ENCODE results near the gene PFN2. TPM values are rescaled to one million over a fixed set of nuclear protein-coding genes. Genes with fewer than 3 reads are reported as not detected.

PFN2 gene
- total and polyA plus RNA-seq, 2 experiments from 2014 or later = 174 to 246 TPM

DNA sequence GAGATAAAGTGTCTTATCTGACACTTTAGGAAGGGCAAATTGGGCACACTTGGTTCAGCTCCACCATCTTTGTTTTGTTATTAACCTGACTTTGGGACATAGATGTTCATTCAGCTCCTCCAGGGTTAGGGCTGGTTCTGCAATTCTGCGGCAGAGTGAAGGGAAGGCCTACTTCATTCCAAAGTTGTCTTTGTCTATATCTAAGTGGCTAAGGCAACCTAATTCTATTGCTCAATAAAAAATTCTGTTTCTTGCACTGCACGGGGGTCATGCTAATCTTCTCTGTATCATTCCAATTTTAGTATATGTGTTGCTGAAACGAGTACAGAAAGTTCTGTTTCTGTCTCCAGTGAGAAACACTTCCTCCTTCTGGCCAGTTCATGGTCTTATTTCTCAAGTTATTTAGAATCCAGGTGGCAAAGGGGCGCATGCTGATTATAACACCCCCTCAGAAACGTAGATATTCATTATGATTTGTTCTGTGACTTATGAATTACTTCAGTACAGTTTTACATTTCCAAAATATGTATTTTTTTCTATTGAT is 53.5 kb downstream of the PFN2 start:
- Histone ChIP-seq H2AFZ (no peak overlapping the region), H3K4me1 (ENCODE audit: insufficient read depth) (no peaks in the 10 kb centered on the region), H3K27ac (no peak overlapping the region), H3K36me3 (ENCODE audit: low read depth) (0 out of 2 replicates have a peak, but pooled peaks cover 6% of the 10 kb centered on the region), H3K79me2 (ENCODE audit: insufficient read depth) (no peaks in the 10 kb centered on the region), H3F3A (ENCODE audit: insufficient read depth) (no peaks in the 10 kb centered on the region), H3K9me2 (ENCODE audit: insufficient read depth) (no peaks in the 10 kb centered on the region), H3K4me3 (no peak overlapping the region), H3K9ac (no peak overlapping the region), H3K4me2 (ENCODE audit: unreplicated experiment) (no peak overlapping the region), H3K9me3 (ENCODE audit: low read depth) (no peaks in the 10 kb centered on the region), H4K20me1 (ENCODE audit: insufficient read depth) (no peaks in the 10 kb centered on the region), H3K27me3 (replicated peaks; ENCODE audit: insufficient read depth) (no peaks in the 10 kb centered on the region)
- TF ChIP-seq EZH2phosphoT487 (IDR thresholded peaks at IDR 0.05; ENCODE audit: insufficient read depth, low read depth) = no peak
- TF ChIP-seq EZH2 (IDR thresholded peaks at IDR 0.05; ENCODE audit: insufficient read depth, poor library complexity, severe bottlenecking) = no peak
- DNase-seq = no peak
- in situ Hi-C loops (cut with MboI) = no loop called here
- 87 to 93% methylated on average over 5 of the region's 5 CpGs for WGBS, 2 experiments (ENCODE audit: low coverage in 1 of 2, low lambda C conversion rate in 2 of 2, missing lambda C conversion rate in 2 of 2)

Small RNA genes lying within 50 kb of the gene (small RNA-seq; reads per million reads assigned to genes)
- gene RNU6-720P (ENCODE audit: low read depth, low replicate concordance) = not detected

Other genes with a start within 250 kb of the PFN2 start
- 30.1 and 33.8 TPM in 2 replicates for gene COMMD2, start 218.4 kb downstream of the PFN2 start, total RNA-seq (2014; rRNA removed; shearing (Covaris generic))
- 69.3 and 71.0 TPM in 2 replicates for gene COMMD2, start 218.4 kb downstream of the PFN2 start, polyA plus RNA-seq (2016; fragmentation: Nextera tagmentation; extraction: Ambion mirVana)
- not detected in 2 replicates for gene ANKUB1, start 178.3 kb downstream of the PFN2 start, total RNA-seq (2014; rRNA removed; shearing (Covaris generic))
- gene ANKUB1, start 178.3 kb downstream of the PFN2 start, polyA plus RNA-seq (2016; fragmentation: Nextera tagmentation; extraction: Ambion mirVana) = not detected in 2 replicates
- gene RNF13, start 157.7 kb downstream of the PFN2 start, total RNA-seq (2014; rRNA removed; shearing (Covaris generic)) = 48.7 and 65.4 TPM in 2 replicates
- 100.0 and 103 TPM in 2 replicates for gene RNF13, start 157.7 kb downstream of the PFN2 start, polyA plus RNA-seq (2016; fragmentation: Nextera tagmentation; extraction: Ambion mirVana)